OCI-LY3 (cell line): ENCODE measurements around the gene RBPJL.

ENCODE experiments used
- EZH2phosphoT487 ChIP-seq: fragments of 200-600 bp; shearing (Covaris generic); IDR thresholded peaks from 2 replicates; pipeline ENCODE4 v1.6.1; 2018; ENCODE audit warnings: antibody characterized with exemption, mixed run types, low read depth
- TF ChIP-seq, protein P1 (sequence below): fragments of 200-600, 300-600 bp; sonication (generic); IDR thresholded peaks from 2 replicates; pipeline ENCODE4 v1.5.1; 2014; ENCODE audit warnings: antibody characterized with exemption, low read length, low read depth

DNA sequence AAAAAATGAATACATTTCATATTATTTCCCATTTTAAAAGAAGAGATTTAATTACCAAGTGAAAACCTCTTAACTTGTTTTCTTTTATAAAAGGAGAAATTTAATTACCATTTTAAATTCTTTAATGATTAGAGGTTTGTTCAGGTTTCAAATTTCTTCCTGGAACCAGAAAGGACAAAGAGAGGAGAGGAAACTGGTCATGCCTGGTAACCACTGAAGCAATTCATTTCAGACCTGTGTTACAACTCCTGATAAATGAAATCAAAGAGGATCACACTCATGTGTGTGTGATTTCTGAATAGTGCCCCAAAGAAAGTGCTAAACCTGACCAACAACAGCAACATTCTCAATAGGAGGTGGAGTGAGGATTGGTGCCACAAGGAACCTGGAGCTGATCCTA lies 39.7 kb upstream of the RBPJL start:
- TF ChIP-seq, protein P1, sequence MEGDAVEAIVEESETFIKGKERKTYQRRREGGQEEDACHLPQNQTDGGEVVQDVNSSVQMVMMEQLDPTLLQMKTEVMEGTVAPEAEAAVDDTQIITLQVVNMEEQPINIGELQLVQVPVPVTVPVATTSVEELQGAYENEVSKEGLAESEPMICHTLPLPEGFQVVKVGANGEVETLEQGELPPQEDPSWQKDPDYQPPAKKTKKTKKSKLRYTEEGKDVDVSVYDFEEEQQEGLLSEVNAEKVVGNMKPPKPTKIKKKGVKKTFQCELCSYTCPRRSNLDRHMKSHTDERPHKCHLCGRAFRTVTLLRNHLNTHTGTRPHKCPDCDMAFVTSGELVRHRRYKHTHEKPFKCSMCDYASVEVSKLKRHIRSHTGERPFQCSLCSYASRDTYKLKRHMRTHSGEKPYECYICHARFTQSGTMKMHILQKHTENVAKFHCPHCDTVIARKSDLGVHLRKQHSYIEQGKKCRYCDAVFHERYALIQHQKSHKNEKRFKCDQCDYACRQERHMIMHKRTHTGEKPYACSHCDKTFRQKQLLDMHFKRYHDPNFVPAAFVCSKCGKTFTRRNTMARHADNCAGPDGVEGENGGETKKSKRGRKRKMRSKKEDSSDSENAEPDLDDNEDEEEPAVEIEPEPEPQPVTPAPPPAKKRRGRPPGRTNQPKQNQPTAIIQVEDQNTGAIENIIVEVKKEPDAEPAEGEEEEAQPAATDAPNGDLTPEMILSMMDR, result no peak
- TF ChIP-seq EZH2phosphoT487, result no peak
